Measurements from ENCODE around the gene FAM222A. TPM values are rescaled to one million over a fixed set of nuclear protein-coding genes. Genes with fewer than 3 reads are reported as not detected.

FAM222A gene
- total and polyA plus RNA-seq, 2 experiments from 2014 or later = 0.97 TPM; not detected in 1

GRCh38 chr12:109744986-109745942, 31.6 kb downstream of the FAM222A start:
- H3K4me3 ChIP-seq = no peak overlapping the region
- H4K20me1 ChIP-seq (ENCODE audit: insufficient read depth) = no peaks in the 10 kb centered on the region
- H3F3A ChIP-seq (ENCODE audit: insufficient read depth) = no peaks in the 10 kb centered on the region
- H3K36me3 ChIP-seq (ENCODE audit: low read depth) = no peaks in the 10 kb centered on the region
- H3K9ac ChIP-seq = no peak overlapping the region
- H3K9me3 ChIP-seq (ENCODE audit: low read depth) = no peaks in the 10 kb centered on the region
- TF ChIP-seq EZH2 (IDR thresholded peaks at IDR 0.05; ENCODE audit: insufficient read depth, poor library complexity, severe bottlenecking) = no peak
- TF ChIP-seq EZH2phosphoT487 (IDR thresholded peaks at IDR 0.05; ENCODE audit: insufficient read depth, low read depth) = no peak
- no peak overlapping the region for H2AFZ ChIP-seq
- DNase-seq = no peak
- no peak overlapping the region for H3K4me2 ChIP-seq (ENCODE audit: unreplicated experiment)
- peaks cover 9% of the 10 kb centered on the region; the same call in 1 of the 2 replicates for H3K27me3 ChIP-seq (replicated peaks; ENCODE audit: insufficient read depth)
- H3K4me1 ChIP-seq (ENCODE audit: insufficient read depth) = no peaks in the 10 kb centered on the region
- WGBS, 2 experiments (ENCODE audit: low coverage in 1 of 2, low lambda C conversion rate in 2 of 2, missing lambda C conversion rate in 2 of 2) = 71 to 75% methylated on average over 8 of the region's 8 CpGs
- H3K27ac ChIP-seq = no peak overlapping the region
- H3K9me2 ChIP-seq (ENCODE audit: insufficient read depth) = no peaks in the 10 kb centered on the region
- no peaks in the 10 kb centered on the region for H3K79me2 ChIP-seq (ENCODE audit: insufficient read depth)
- in situ Hi-C loops (cut with MboI) = no loop called here

- WGBS, 2 experiments (ENCODE audit: low coverage in 1 of 2, low lambda C conversion rate in 2 of 2, missing lambda C conversion rate in 2 of 2) = 54 to 56% methylated on average over 6 of the region's 6 CpGs
- Histone ChIP-seq H3K36me3 (ENCODE audit: low read depth) (no peaks in the 10 kb centered on the region), H3F3A (ENCODE audit: insufficient read depth) (no peaks in the 10 kb centered on the region), H4K20me1 (ENCODE audit: insufficient read depth) (no peaks in the 10 kb centered on the region), H2AFZ (no peak overlapping the region), H3K4me2 (ENCODE audit: unreplicated experiment) (no peak overlapping the region), H3K9me2 (ENCODE audit: insufficient read depth) (no peaks in the 10 kb centered on the region), H3K9ac (no peak overlapping the region), H3K4me3 (no peak overlapping the region), H3K27me3 (replicated peaks; ENCODE audit: insufficient read depth) (peaks cover 9% of the 10 kb centered on the region; the same call in 1 of the 2 replicates), H3K4me1 (ENCODE audit: insufficient read depth) (no peaks in the 10 kb centered on the region), H3K9me3 (ENCODE audit: low read depth) (peaks cover 3% of the 10 kb centered on the region), H3K27ac (no peak overlapping the region), H3K79me2 (ENCODE audit: insufficient read depth) (no peaks in the 10 kb centered on the region)
- no peak for DNase-seq
- TF ChIP-seq EZH2 (IDR thresholded peaks at IDR 0.05; ENCODE audit: insufficient read depth, poor library complexity, severe bottlenecking) (no peak), EZH2phosphoT487 (IDR thresholded peaks at IDR 0.05; ENCODE audit: insufficient read depth, low read depth) (no peak)
- in situ Hi-C loops (cut with MboI) = no loop called here
Observed at GRCh38 chr12:109752117-109753053, 38.8 kb downstream of the FAM222A start.

- in situ Hi-C loops (cut with MboI) = no loop called here
- Histone ChIP-seq H3K4me1 (ENCODE audit: insufficient read depth) (no peaks in the 10 kb centered on the region), H3F3A (ENCODE audit: insufficient read depth) (no peaks in the 10 kb centered on the region), H2AFZ (no peak overlapping the region), H3K4me3 (no peak overlapping the region), H3K79me2 (ENCODE audit: insufficient read depth) (no peaks in the 10 kb centered on the region), H3K4me2 (ENCODE audit: unreplicated experiment) (no peak overlapping the region), H3K9ac (no peak overlapping the region), H3K27me3 (replicated peaks; ENCODE audit: insufficient read depth) (peaks cover 9% of the 10 kb centered on the region; the same call in 1 of the 2 replicates), H3K27ac (no peak overlapping the region), H3K36me3 (ENCODE audit: low read depth) (no peaks in the 10 kb centered on the region), H3K9me3 (ENCODE audit: low read depth) (peaks cover 3% of the 10 kb centered on the region), H4K20me1 (ENCODE audit: insufficient read depth) (no peaks in the 10 kb centered on the region), H3K9me2 (ENCODE audit: insufficient read depth) (no peaks in the 10 kb centered on the region)
- DNase-seq = no peak
- no peak for TF ChIP-seq EZH2phosphoT487 (IDR thresholded peaks at IDR 0.05; ENCODE audit: insufficient read depth, low read depth)
- 45 to 48% methylated on average over 5 of the region's 5 CpGs for WGBS, 2 experiments (ENCODE audit: low coverage in 1 of 2, low lambda C conversion rate in 2 of 2, missing lambda C conversion rate in 2 of 2)
Observed at GRCh38 chr12:109753054-109753401, 39.4 kb downstream of the FAM222A start.

GRCh38 chr12:109753959-109754358, 40.3 kb downstream of the FAM222A start:
- DNase-seq = no peak

More at GRCh38 chr12:109753959-109754358, 40.3 kb downstream of the FAM222A start:
- Histone ChIP-seq H3K9me2 (ENCODE audit: insufficient read depth) (no peaks in the 10 kb centered on the region), H3K4me2 (ENCODE audit: unreplicated experiment) (no peak overlapping the region), H3K36me3 (ENCODE audit: low read depth) (no peaks in the 10 kb centered on the region), H3K27ac (no peak overlapping the region), H2AFZ (no peak overlapping the region), H3K4me3 (no peak overlapping the region), H3K9me3 (ENCODE audit: low read depth) (peaks cover 3% of the 10 kb centered on the region), H3K9ac (no peak overlapping the region), H4K20me1 (ENCODE audit: insufficient read depth) (no peaks in the 10 kb centered on the region), H3K79me2 (ENCODE audit: insufficient read depth) (no peaks in the 10 kb centered on the region), H3K27me3 (replicated peaks; ENCODE audit: insufficient read depth) (peaks cover under 1% of the 10 kb centered on the region; the same call in 1 of the 2 replicates), H3F3A (ENCODE audit: insufficient read depth) (no peaks in the 10 kb centered on the region), H3K4me1 (ENCODE audit: insufficient read depth) (no peaks in the 10 kb centered on the region)
- WGBS, 2 experiments (ENCODE audit: low coverage in 1 of 2, low lambda C conversion rate in 2 of 2, missing lambda C conversion rate in 2 of 2) = 5 to 9% methylated on average over 2 of the region's 2 CpGs
- TF ChIP-seq EZH2phosphoT487 (IDR thresholded peaks at IDR 0.05; ENCODE audit: insufficient read depth, low read depth) = no peak
- TF ChIP-seq EZH2 (IDR thresholded peaks at IDR 0.05; ENCODE audit: insufficient read depth, poor library complexity, severe bottlenecking) = no peak
- in situ Hi-C loops (cut with MboI) = no loop called here

Measured in GM23248 (cell line).